MCF 10A (cell line): ENCODE results near the gene LRIG3. TPM values are rescaled to one million over a fixed set of nuclear protein-coding genes. Genes with fewer than 3 reads are reported as not detected.

Source experiments
- BruUV-seq: library from RNA; stranded (reverse); fragments of 400-500 nt; replicated peaks from 2 replicates; lab custom pipeline; 2021; lab: Mats Ljungman, UMichigan
- CTCF ChIA-PET: fragments of 300-600 bp; sonication (Branson Sonifier 250); formaldehyde crosslinking; extraction: SDS; loops from one replicate; lab custom pipeline; 2021; ENCODE audit warnings: antibody characterized with exemption, inconsistent platforms; lab: Yijun Ruan, JAX
- POLR2A ChIA-PET: fragments of 300-600, 350-650 bp; sonication (Branson Sonifier 250); formaldehyde crosslinking; extraction: SDS; loops from one replicate; lab custom pipeline; 2020; ENCODE audit warnings: antibody characterized with exemption, inconsistent platforms; lab: Yijun Ruan, JAX
- DNase-seq: peaks from one replicate; pipeline ENCODE4 v3.0.0-alpha.2; 2018; ENCODE audit not compliant: unreplicated experiment
- H3K27ac Mint-ChIP-seq: one replicate; pipeline ENCODE4 v1.8.0; 2022; ENCODE audit warnings: mild to moderate bottlenecking, low read depth, mixed read lengths; ENCODE audit not compliant: unreplicated experiment
- H3K27me3 Mint-ChIP-seq: one replicate; pipeline ENCODE4 v1.8.0; 2022; ENCODE audit warnings: mixed read lengths; ENCODE audit not compliant: insufficient read depth, unreplicated experiment
- H3K36me3 Mint-ChIP-seq: one replicate; pipeline ENCODE4 v1.8.0; 2022; ENCODE audit warnings: mild to moderate bottlenecking, moderate library complexity, mixed read lengths; ENCODE audit not compliant: insufficient read depth, unreplicated experiment
- H3K4me1 Mint-ChIP-seq: one replicate; pipeline ENCODE4 v1.8.0; 2022; ENCODE audit warnings: mixed read lengths; ENCODE audit not compliant: insufficient read depth, unreplicated experiment
- H3K4me3 Mint-ChIP-seq: one replicate; pipeline ENCODE4 v1.8.0; 2022; ENCODE audit warnings: mild to moderate bottlenecking, moderate library complexity, mixed read lengths; ENCODE audit not compliant: unreplicated experiment
- H3K9me3 Mint-ChIP-seq: one replicate; pipeline ENCODE4 v1.8.0; 2022; ENCODE audit warnings: mixed read lengths; ENCODE audit not compliant: unreplicated experiment
- intact Hi-C: fragments of 100-400 bp; cut with micrococcal nuclease; formaldehyde crosslinking; loops from 2 replicates; pipeline ENCODE4 v1.14.1; 2022
- total RNA-seq: library from RNA; stranded (reverse); gene quantifications from 2 replicates; pipeline ENCODE4 v1.2.3, GENCODE V29; 2022
- TF ChIP-seq, protein P1 (sequence below): fragments of 200-600 bp; IDR thresholded peaks from one replicate; pipeline ENCODE4 v1.8.0; 2022; ENCODE audit warnings: antibody characterized with exemption, mild to moderate bottlenecking; ENCODE audit not compliant: unreplicated experiment

Gene LRIG3
- total RNA-seq, 1 experiment from 2014 or later = 41.5 TPM

DNA sequence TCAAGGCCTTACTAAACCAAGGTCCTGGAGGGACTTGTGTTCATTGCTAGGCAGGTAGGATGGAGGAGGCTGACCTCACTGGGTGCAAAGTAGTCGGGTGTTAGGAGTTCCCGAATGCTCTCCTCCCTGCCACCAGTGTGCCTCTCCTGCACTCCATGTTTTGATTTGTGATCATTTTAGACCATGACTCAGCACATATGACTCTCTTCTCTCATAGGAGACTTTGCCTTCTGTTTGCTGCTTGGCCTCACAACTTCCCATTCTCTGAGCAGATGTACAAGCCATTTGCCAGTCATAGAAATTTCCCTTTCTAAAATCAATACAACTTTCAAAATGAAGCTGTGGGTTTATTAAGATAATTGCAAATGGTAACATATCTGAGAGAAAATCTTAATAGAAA is 46.6 kb upstream of the LRIG3 start:
- no peaks in the 10 kb centered on the region for H3K9me3 Mint-ChIP-seq
- CTCF ChIA-PET = no interaction called here
- H3K4me1 Mint-ChIP-seq = peaks cover 20% of the 10 kb centered on the region
- no peak overlapping the region for H3K27ac Mint-ChIP-seq
- H3K4me3 Mint-ChIP-seq = no peak overlapping the region
- BruUV-seq = no TSS peak
- POLR2A ChIA-PET = interaction anchor here (0.7 to 0.8 kb wide), 2 partner anchors 11 to 46 kb away, joined by 3 to 4 read pairs; partner anchors contain the start of gene LRIG3
- no peaks in the 10 kb centered on the region for H3K27me3 Mint-ChIP-seq
- TF ChIP-seq, protein P1, sequence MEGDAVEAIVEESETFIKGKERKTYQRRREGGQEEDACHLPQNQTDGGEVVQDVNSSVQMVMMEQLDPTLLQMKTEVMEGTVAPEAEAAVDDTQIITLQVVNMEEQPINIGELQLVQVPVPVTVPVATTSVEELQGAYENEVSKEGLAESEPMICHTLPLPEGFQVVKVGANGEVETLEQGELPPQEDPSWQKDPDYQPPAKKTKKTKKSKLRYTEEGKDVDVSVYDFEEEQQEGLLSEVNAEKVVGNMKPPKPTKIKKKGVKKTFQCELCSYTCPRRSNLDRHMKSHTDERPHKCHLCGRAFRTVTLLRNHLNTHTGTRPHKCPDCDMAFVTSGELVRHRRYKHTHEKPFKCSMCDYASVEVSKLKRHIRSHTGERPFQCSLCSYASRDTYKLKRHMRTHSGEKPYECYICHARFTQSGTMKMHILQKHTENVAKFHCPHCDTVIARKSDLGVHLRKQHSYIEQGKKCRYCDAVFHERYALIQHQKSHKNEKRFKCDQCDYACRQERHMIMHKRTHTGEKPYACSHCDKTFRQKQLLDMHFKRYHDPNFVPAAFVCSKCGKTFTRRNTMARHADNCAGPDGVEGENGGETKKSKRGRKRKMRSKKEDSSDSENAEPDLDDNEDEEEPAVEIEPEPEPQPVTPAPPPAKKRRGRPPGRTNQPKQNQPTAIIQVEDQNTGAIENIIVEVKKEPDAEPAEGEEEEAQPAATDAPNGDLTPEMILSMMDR = no peak
- intact Hi-C loops = no loop called here
- peaks cover 6% of the 10 kb centered on the region for H3K36me3 Mint-ChIP-seq
- peak; percentile 5 for DNase-seq

DNA sequence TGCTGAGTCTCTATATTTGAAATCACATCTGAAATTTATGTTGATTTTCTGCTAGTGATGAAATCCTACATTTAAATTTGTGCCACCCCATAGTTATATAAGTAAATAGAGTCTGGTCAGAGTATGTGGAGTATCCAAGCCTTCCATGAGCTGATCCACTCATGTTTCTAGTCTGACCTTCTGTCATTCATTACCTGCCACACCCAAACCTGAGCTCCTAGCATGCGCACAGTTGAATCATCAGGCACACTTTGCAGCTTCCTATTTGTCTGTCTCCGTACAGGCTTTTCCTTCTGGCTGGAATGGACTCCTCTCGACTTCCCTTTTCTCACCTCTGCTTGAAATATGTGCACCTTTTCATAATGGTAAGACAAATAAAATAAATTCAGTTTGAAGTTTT is 45.3 kb upstream of the LRIG3 start:
- TF ChIP-seq, protein P1 = no peak
- intact Hi-C loops = no loop called here
- H3K27me3 Mint-ChIP-seq = no peaks in the 10 kb centered on the region
- H3K27ac Mint-ChIP-seq = peak overlapping the region; percentile 64
- H3K9me3 Mint-ChIP-seq = no peaks in the 10 kb centered on the region
- peaks cover 20% of the 10 kb centered on the region for H3K4me1 Mint-ChIP-seq
- CTCF ChIA-PET = interaction anchor here (1.1 kb wide), 1 partner anchor 75 kb away, joined by 3 read pairs; no protein-coding TSS in a partner anchor
- H3K36me3 Mint-ChIP-seq = peaks cover 6% of the 10 kb centered on the region
- POLR2A ChIA-PET = interaction anchor here (1.1 to 1.3 kb wide), 2 partner anchors 42 to 101 kb away, joined by 3 to 5 read pairs; no protein-coding TSS in a partner anchor
- no TSS peak for BruUV-seq
- H3K4me3 Mint-ChIP-seq = no peak overlapping the region
- DNase-seq = peak; percentile 3

DNA sequence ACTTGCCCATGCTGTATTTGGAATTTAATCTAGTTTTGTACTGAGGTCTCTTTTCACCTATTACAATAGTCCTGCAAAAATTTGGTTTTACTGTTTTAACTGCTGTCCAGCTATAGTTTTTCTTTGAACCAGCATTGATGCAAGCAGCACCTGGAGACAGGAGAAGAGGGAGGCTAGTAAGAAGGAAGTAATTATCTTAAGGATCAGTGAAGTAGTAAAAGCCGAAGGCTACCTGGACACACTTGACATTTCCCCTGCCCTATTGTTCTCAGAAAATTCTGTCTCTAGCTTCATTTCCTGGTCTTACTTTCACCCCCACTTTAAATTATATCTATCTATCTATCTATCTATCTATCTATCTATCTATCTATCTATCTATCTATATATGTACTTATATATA is 43.5 kb upstream of the LRIG3 start:
- no TSS peak for BruUV-seq
- peaks cover 6% of the 10 kb centered on the region for H3K36me3 Mint-ChIP-seq
- H3K4me1 Mint-ChIP-seq = peaks cover 20% of the 10 kb centered on the region
- DNase-seq = no peak
- H3K4me3 Mint-ChIP-seq = no peak overlapping the region
- intact Hi-C loops = no loop called here
- ChIA-PET POLR2A (interaction anchor here (0.5 kb wide), 1 partner anchor 424 kb away, joined by 3 read pairs; no protein-coding TSS in a partner anchor), CTCF (interaction anchor here (0.5 to 1.2 kb wide), 2 partner anchors 14 to 44 kb away, joined by 3 to 4 read pairs; no protein-coding TSS in a partner anchor)
- TF ChIP-seq, protein P1 = no peak
- no peaks in the 10 kb centered on the region for H3K27me3 Mint-ChIP-seq
- no peaks in the 10 kb centered on the region for H3K9me3 Mint-ChIP-seq
- H3K27ac Mint-ChIP-seq = no peak overlapping the region

DNA sequence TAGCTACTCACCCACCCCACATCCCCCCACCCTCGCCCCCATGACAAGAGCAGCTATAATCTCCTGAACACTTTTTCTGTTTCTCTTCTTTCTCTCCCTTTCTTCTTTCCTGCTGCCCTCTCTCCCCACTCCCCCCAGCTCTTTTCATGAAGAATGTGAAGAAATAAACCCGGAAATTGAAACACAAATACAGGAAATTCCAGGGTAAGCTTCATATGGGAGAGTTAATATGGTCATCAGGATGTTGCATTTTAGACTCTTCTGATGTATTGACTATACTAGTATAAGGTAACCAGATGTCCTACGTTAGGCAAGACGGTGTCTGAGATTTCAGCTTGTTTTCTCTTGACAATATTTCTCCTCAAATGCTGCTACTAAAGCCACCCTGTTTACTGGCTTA is 41.6 kb upstream of the LRIG3 start:
- peaks cover 11% of the 10 kb centered on the region for H3K4me1 Mint-ChIP-seq
- DNase-seq = no peak
- CTCF ChIA-PET = interaction anchor here (0.8 to 1.4 kb wide), 2 partner anchors 22 to 71 kb away, joined by 3 to 6 read pairs; no protein-coding TSS in a partner anchor
- H3K4me3 Mint-ChIP-seq = no peak overlapping the region
- no peak overlapping the region for H3K27ac Mint-ChIP-seq
- intact Hi-C loops = no loop called here
- H3K36me3 Mint-ChIP-seq = peaks cover 6% of the 10 kb centered on the region
- POLR2A ChIA-PET = interaction anchor here (1.1 kb wide), 1 partner anchor 80 kb away, joined by 4 read pairs; no protein-coding TSS in a partner anchor
- H3K9me3 Mint-ChIP-seq = no peaks in the 10 kb centered on the region
- TF ChIP-seq, protein P1 = no peak
- BruUV-seq = no TSS peak
- H3K27me3 Mint-ChIP-seq = no peaks in the 10 kb centered on the region
